Right cardiac atrium (tissue), 5 donors: ENCODE results near the gene ATP2B2. TPM values are rescaled to one million over a fixed set of nuclear protein-coding genes. Genes with fewer than 3 reads are reported as not detected.

Experiments used
- ATAC-seq, 2 donors: fragments of 200-7000 bp; cut with Tn5 transposase; one replicate each; pipeline versions ENCODE4 v1.8.0 to v1.9.1; 2020; ENCODE audit warnings: moderate library complexity in 2 of 2, mild to moderate bottlenecking in 1 of 2
- DNase-seq, 3 donors: peaks; one replicate each; pipeline ENCODE4 v3.0.0-alpha.2; 2020
- H3K27ac ChIP-seq: one replicate; pipeline ENCODE4 v1.5.1; 2013; ENCODE audit warnings: mild to moderate bottlenecking, low read length, control low read depth, moderate library complexity
- H3K27me3 ChIP-seq: one replicate; pipeline ENCODE4 v1.6.1; 2013; ENCODE audit not compliant: control insufficient read depth, insufficient read depth
- H3K4me1 ChIP-seq: one replicate; pipeline ENCODE4 v1.6.1; 2013; ENCODE audit warnings: low read length; ENCODE audit not compliant: control insufficient read depth, insufficient read depth
- H3K4me3 ChIP-seq: one replicate; pipeline ENCODE4 v1.5.1; 2013; ENCODE audit warnings: low read length, control low read depth
- H3K9me3 ChIP-seq: one replicate; pipeline ENCODE4 v1.6.1; 2013; ENCODE audit warnings: low read length; ENCODE audit not compliant: control insufficient read depth
- WGBS: extraction: QIAGEN DNeasy Blood & Tissue Kit; methylation state at CpG from one replicate; pipeline ENCODE4 v1.1.7; 2013; 5-methylcytosine and 5-hydroxymethylcytosine counted together
- intact Hi-C, 4 donors: fragments of 100-400 bp; cut with DNase I; formaldehyde crosslinking; loops; one replicate each; pipeline versions ENCODE4 v1.11.0 to v1.14.0; 2022 to 2023
- polyA plus RNA-seq: library from polyadenylated mRNA; stranded (reverse); fragments of 200-250 nt; gene quantifications from one replicate; pipeline ENCODE4 v1.2.3, GENCODE V29; 2013
- total RNA-seq, 4 donors: library from RNA; stranded (reverse); fragmentation: NEBNext Ultra II Directional; extraction: Animal tissue kit (Norgen Biotek cat#: 25700); gene quantifications; one replicate each; pipeline ENCODE4 v1.2.1, GENCODE V29; 2021
- donor health status: healthy with polysubstance abuse.
- donor health status: DM: no; HTN: yes; CAD: no.
- donor health status: DM: no; HTN: no; CAD: no.
- donor health status: DM: no; HTN: yes; CAD: no; lungs with severe emphysema.
- donor health status: DM: yes; HTN: yes; CAD: no.

ATP2B2 gene
- total and polyA plus RNA-seq, 5 donors: 0.14 to 0.36 (median 0.20) TPM

GRCh38 chr3:10467204-10467603 lies 38.2 kb downstream of the ATP2B2 start:
- no peaks in the 10 kb centered on the region for H3K4me1 ChIP-seq
- no peak overlapping the region for H3K4me3 ChIP-seq
- no peak overlapping the region for H3K27ac ChIP-seq
- whole genome bisulfite sequencing: 90% methylated on average over 5 of the region's 5 CpGs
- H3K9me3 ChIP-seq: no peaks in the 10 kb centered on the region
- intact Hi-C loops: no loop called here
- no peaks in the 10 kb centered on the region for H3K27me3 ChIP-seq
- ATAC-seq (no peak), DNase-seq (no peak)

- Histone ChIP-seq H3K27ac (no peak overlapping the region), H3K27me3 (no peaks in the 10 kb centered on the region), H3K4me3 (no peak overlapping the region), H3K4me1 (no peaks in the 10 kb centered on the region), H3K9me3 (no peaks in the 10 kb centered on the region)
- intact Hi-C loops: no loop called here
- DNase-seq (no peak), ATAC-seq (no peak)
- WGBS: 73% methylated on average over 5 of the region's 5 CpGs
Observed at GRCh38 chr3:10466186-10466585, 39.2 kb downstream of the ATP2B2 start.

- Histone ChIP-seq H3K27ac (no peak overlapping the region), H3K4me3 (no peak overlapping the region), H3K27me3 (no peaks in the 10 kb centered on the region), H3K9me3 (no peaks in the 10 kb centered on the region), H3K4me1 (no peaks in the 10 kb centered on the region)
- DNase-seq (no peak), ATAC-seq (no peak)
- intact Hi-C loops: no loop called here
- WGBS: 36% methylated on average over 1 of the region's 1 CpG
Observed at GRCh38 chr3:10465161-10465560, 40.2 kb downstream of the ATP2B2 start.

DNA sequence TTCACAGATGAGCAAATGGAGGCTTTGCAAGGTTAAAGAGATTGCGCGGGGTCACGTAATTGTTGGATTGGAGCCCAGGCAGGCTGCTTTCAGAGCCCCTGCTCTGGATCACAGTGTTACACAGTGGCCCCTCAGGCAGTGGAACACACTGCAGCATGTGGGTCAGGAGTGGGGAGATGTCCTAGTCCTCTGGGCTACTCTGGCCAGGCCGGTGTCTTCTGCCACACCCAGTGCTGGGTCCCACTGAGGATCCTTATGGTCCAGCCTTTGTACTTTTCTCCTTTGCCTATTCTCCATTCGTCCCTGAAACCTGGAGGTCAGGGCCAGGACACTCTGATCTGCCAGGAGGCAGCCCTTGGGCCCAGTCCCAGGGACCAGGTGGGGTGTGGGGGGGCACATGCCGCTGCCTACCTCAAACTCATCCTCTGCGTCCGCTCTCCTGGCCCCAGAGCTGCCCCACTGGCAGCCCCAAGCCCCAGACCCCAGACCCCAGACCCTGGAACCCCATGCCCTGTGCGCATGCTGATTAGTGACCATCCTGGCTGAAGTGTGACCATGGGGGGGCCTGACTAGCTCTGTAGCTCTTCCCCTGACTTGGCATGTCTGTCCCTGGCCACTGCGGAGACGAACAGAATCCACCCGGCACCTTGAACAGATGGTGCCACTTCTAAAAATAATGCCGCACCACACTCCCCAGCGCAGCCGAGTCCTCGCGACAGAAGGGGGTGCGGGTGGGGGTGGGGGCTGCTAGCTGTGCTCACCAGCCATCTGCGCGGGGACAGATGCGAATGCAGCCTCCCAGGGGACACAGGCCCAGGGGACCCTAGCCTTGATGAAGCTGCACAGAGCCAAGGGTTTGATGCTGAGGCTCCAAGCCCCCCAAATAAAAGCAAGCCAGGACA lies 41.6 kb downstream of the ATP2B2 start:
- intact Hi-C loops: no loop called here
- WGBS: 73% methylated on average over 21 of the region's 21 CpGs
- no peak overlapping the region for H3K4me3 ChIP-seq
- H3K4me1 ChIP-seq: no peaks in the 10 kb centered on the region
- no peak overlapping the region for H3K27ac ChIP-seq
- no peaks in the 10 kb centered on the region for H3K9me3 ChIP-seq
- no peak for ATAC-seq
- H3K27me3 ChIP-seq: no peaks in the 10 kb centered on the region
- no peak for DNase-seq

- intact Hi-C loops: no loop called here
- no peak for ATAC-seq
- 73% methylated on average over 10 of the region's 10 CpGs for WGBS
- Histone ChIP-seq H3K4me3 (no peak overlapping the region), H3K9me3 (no peaks in the 10 kb centered on the region), H3K4me1 (no peaks in the 10 kb centered on the region), H3K27me3 (no peaks in the 10 kb centered on the region), H3K27ac (no peak overlapping the region)
- no peak for DNase-seq
Observed at GRCh38 chr3:10462641-10463532, 42.5 kb downstream of the ATP2B2 start.

- H3K4me1 ChIP-seq: no peaks in the 10 kb centered on the region
- H3K9me3 ChIP-seq: no peaks in the 10 kb centered on the region
- H3K27me3 ChIP-seq: no peaks in the 10 kb centered on the region
- intact Hi-C loops: no loop called here
- H3K27ac ChIP-seq: no peak overlapping the region
- DNase-seq (no peak), ATAC-seq (no peak)
- no peak overlapping the region for H3K4me3 ChIP-seq
- WGBS: 66% methylated on average over 4 of the region's 4 CpGs
Observed at GRCh38 chr3:10460951-10461545, 44.3 kb downstream of the ATP2B2 start.

- Histone ChIP-seq H3K27me3 (no peaks in the 10 kb centered on the region), H3K27ac (no peak overlapping the region), H3K4me1 (no peaks in the 10 kb centered on the region), H3K9me3 (no peaks in the 10 kb centered on the region), H3K4me3 (no peak overlapping the region)
- WGBS: 33% methylated on average over 5 of the region's 5 CpGs
- ATAC-seq: peak; percentile 54 to 70
- intact Hi-C loops: no loop called here
- DNase-seq: peak in 2 of 3 donors; percentile 40 to 63
Observed at GRCh38 chr3:10459954-10460754, 45.2 kb downstream of the ATP2B2 start.

- intact Hi-C loops: no loop called here
- WGBS: 34% methylated on average over 3 of the region's 3 CpGs
Observed at GRCh38 chr3:10457560-10457959, 47.8 kb downstream of the ATP2B2 start.

DNA sequence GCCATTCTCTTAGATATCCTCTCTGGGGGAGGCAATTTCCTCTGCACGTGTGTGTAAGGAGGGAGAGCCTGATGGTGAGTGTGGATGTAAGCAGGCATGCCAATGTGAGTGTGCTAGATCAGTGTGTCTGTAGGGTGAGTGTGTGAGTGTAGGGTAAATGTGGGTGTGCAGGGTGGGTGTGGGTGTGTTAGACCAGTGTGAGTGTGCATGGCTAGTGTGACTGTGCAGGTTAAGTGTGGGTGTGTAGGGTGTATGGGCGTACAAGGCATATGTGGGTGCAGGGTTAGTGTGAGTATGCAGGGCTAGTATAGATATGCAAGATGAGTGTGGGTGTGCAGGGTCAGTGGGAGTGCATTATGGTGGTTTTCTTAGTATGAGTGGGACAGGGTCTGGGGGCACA lies 48.4 kb downstream of the ATP2B2 start:
- ATAC-seq: no peak
- intact Hi-C loops: no loop called here
- DNase-seq: no peak
- Histone ChIP-seq H3K27ac (no peak overlapping the region), H3K9me3 (no peaks in the 10 kb centered on the region), H3K4me1 (no peaks in the 10 kb centered on the region), H3K4me3 (no peak overlapping the region), H3K27me3 (no peaks in the 10 kb centered on the region)
- WGBS: 55% methylated on average over 2 of the region's 2 CpGs

More at GRCh38 chr3:10457560-10457959, 47.8 kb downstream of the ATP2B2 start:
- Histone ChIP-seq H3K4me1 (no peaks in the 10 kb centered on the region), H3K27me3 (no peaks in the 10 kb centered on the region), H3K9me3 (no peaks in the 10 kb centered on the region), H3K4me3 (no peak overlapping the region), H3K27ac (no peak overlapping the region)
- no peak for DNase-seq
- no peak for ATAC-seq

- no peak for DNase-seq
- Histone ChIP-seq H3K9me3 (no peaks in the 10 kb centered on the region), H3K27ac (no peak overlapping the region), H3K4me1 (no peaks in the 10 kb centered on the region), H3K27me3 (no peaks in the 10 kb centered on the region), H3K4me3 (no peak overlapping the region)
- no peak for ATAC-seq
- intact Hi-C loops: no loop called here
Observed at GRCh38 chr3:10455545-10455914, 49.9 kb downstream of the ATP2B2 start.
